Frontal cortex (tissue), 4 donors: ENCODE results near the gene DARS1. TPM values are rescaled to one million over a fixed set of nuclear protein-coding genes. Genes with fewer than 3 reads are reported as not detected.

Experiments
- DNase-seq, 2 donors: peaks; one replicate each; pipeline ENCODE4 v3.0.0; 2012; ENCODE audit warnings: low spot score in 2 of 2
- FAIRE-seq: peaks from 2 replicates; lab custom pipeline; 2012; peaks lifted over from hg19 to GRCh38; lab: Jason Lieb, UNC
- total RNA-seq: library from RNA; depleted of rRNA; stranded (reverse); fragments of >200 nt; gene quantifications from one replicate; pipeline ENCODE4 v1.2.3, GENCODE V29; 2014
- donor health status: control.
- donor health status: control.
- donor health status: control.

DARS1 gene
- total RNA-seq, 1 donor from 2014 or later: 54.6 TPM

GRCh38 chr2:135949451-135950234 lies 35.8 kb downstream of the DARS1 start:
- DNase-seq: no peak
- FAIRE-seq: no peak

GRCh38 chr2:135948642-135949355 lies 36.6 kb downstream of the DARS1 start:
- FAIRE-seq (no peak), DNase-seq (no peak)

- FAIRE-seq: no peak
These were observed 37.3 kb downstream of the DARS1 start for GRCh38 chr2:135948141-135948540.

GRCh38 chr2:135947483-135947882 lies 37.9 kb downstream of the DARS1 start:
- FAIRE-seq: no peak
- DNase-seq: no peak

More at GRCh38 chr2:135948141-135948540, 37.3 kb downstream of the DARS1 start:
- DNase-seq: no peak

GRCh38 chr2:135945526-135945925 lies 39.9 kb downstream of the DARS1 start:
- DNase-seq (no peak), FAIRE-seq (no peak)

GRCh38 chr2:135944625-135945024 lies 40.8 kb downstream of the DARS1 start:
- DNase-seq (no peak), FAIRE-seq (no peak)

- DNase-seq (no peak), FAIRE-seq (no peak)
These were observed 42.3 kb downstream of the DARS1 start for GRCh38 chr2:135942936-135943688.

GRCh38 chr2:135936524-135936923 lies 48.9 kb downstream of the DARS1 start:
- FAIRE-seq (no peak), DNase-seq (no peak)

GRCh38 chr2:135935914-135936313 lies 49.5 kb downstream of the DARS1 start:
- FAIRE-seq: no peak
- DNase-seq: no peak

- no peak for FAIRE-seq
These were observed 53.5 kb downstream of the DARS1 start for GRCh38 chr2:135931776-135932443.

GRCh38 chr2:135926605-135927004 lies 58.8 kb downstream of the DARS1 start:
- FAIRE-seq (no peak), DNase-seq (no peak)

More at GRCh38 chr2:135931776-135932443, 53.5 kb downstream of the DARS1 start:
- DNase-seq: no peak

GRCh38 chr2:135925571-135925970 lies 59.9 kb downstream of the DARS1 start:
- DNase-seq (no peak), FAIRE-seq (peak; percentile 31)

GRCh38 chr2:135916207-135916606 lies 69.2 kb downstream of the DARS1 start:
- DNase-seq (no peak), FAIRE-seq (peak; percentile 98)

- no peak for DNase-seq
- FAIRE-seq: no peak
These were observed 70.9 kb downstream of the DARS1 start for GRCh38 chr2:135914485-135914884.

GRCh38 chr2:135913727-135914365 lies 71.6 kb downstream of the DARS1 start:
- peak; percentile 59 for FAIRE-seq
- DNase-seq: peak in 1 of 2 donors; percentile 5

GRCh38 chr2:135909976-135910375 lies 75.5 kb downstream of the DARS1 start:
- FAIRE-seq: no peak

GRCh38 chr2:135905679-135906078 lies 79.7 kb downstream of the DARS1 start:
- FAIRE-seq (no peak), DNase-seq (no peak)

More at GRCh38 chr2:135909976-135910375, 75.5 kb downstream of the DARS1 start:
- DNase-seq: no peak

GRCh38 chr2:135904341-135904989 lies 81.0 kb downstream of the DARS1 start:
- no peak for DNase-seq

GRCh38 chr2:135903650-135904049 lies 81.8 kb downstream of the DARS1 start:
- DNase-seq (no peak), FAIRE-seq (no peak)

More at GRCh38 chr2:135904341-135904989, 81.0 kb downstream of the DARS1 start:
- no peak for FAIRE-seq
